ENCODE measurements around the gene PRRC1. TPM values are rescaled to one million over a fixed set of nuclear protein-coding genes. Genes with fewer than 3 reads are reported as not detected.

The PRRC1 gene
- polyA plus RNA-seq, 1 of the 3 experiments (the other 2 are of a cell fraction), result 26.6 TPM

GRCh38 chr5:127565586-127566270, 48.3 kb downstream of the PRRC1 start:
- no peak for DNase-seq
- no peak overlapping the region for H3K27ac ChIP-seq (ENCODE audit: low read depth in 2 of 2, low read length in 1 of 2)
- no peak overlapping the region for H3K9ac ChIP-seq
- CTCF ChIA-PET, result no interaction called here
- no peak overlapping the region for H3K4me2 ChIP-seq
- H4K20me1 ChIP-seq (ENCODE audit: insufficient read depth), result no peaks in the 10 kb centered on the region
- no peaks in the 10 kb centered on the region for H3F3A ChIP-seq (replicated peaks; ENCODE audit: insufficient read depth)
- no peaks in the 10 kb centered on the region for H3K36me3 ChIP-seq (replicated peaks in 1 of 2; ENCODE audit: control insufficient read depth in 1 of 2, insufficient read depth in 2 of 2, low read length in 1 of 2)
- no peaks in the 10 kb centered on the region for H3K4me1 ChIP-seq (ENCODE audit: control insufficient read depth in 1 of 2, insufficient read depth in 2 of 2, low read depth in 1 of 2, low read length in 1 of 2)
- WGBS (ENCODE audit: low lambda C conversion rate), result 69% methylated on average over 1 of the region's 1 CpG
- H3K9me2 ChIP-seq, result no peaks in the 10 kb centered on the region
- H3K4me3 ChIP-seq (ENCODE audit: low read depth in 2 of 2, low read length in 1 of 2), result no peak overlapping the region
- H3K27me3 ChIP-seq (ENCODE audit: insufficient read depth), result peaks cover 27% of the 10 kb centered on the region; the same call in 1 of the 2 replicates
- H3K9me3 ChIP-seq, result no peaks in the 10 kb centered on the region
- POLR2A ChIA-PET, result no interaction called here
- H2AFZ ChIP-seq (ENCODE audit: low read depth), result no peak overlapping the region
- H3K79me2 ChIP-seq (ENCODE audit: insufficient read depth), result no peaks in the 10 kb centered on the region
- no peak for TF ChIP-seq POLR2AphosphoS5 (IDR thresholded peaks at IDR 0.05; ENCODE audit: low read depth, low read length)
- TF ChIP-seq NRF1 (IDR thresholded peaks at IDR 0.05; ENCODE audit: low read depth, low read length), result no peak
- TF ChIP-seq NFIC (IDR thresholded peaks at IDR 0.05; ENCODE audit: borderline replicate concordance), result no peak
- no peak for TF ChIP-seq SMC3 (IDR thresholded peaks at IDR 0.05; ENCODE audit: low read depth, low read length)
- TF ChIP-seq USF2 (IDR thresholded peaks at IDR 0.05; ENCODE audit: borderline replicate concordance, low read depth, low read length), result no peak
- TF ChIP-seq, protein P1, sequence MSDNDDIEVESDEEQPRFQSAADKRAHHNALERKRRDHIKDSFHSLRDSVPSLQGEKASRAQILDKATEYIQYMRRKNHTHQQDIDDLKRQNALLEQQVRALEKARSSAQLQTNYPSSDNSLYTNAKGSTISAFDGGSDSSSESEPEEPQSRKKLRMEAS (IDR thresholded peaks at IDR 0.05; ENCODE audit: low read depth), result no peak
- no peak for TF ChIP-seq PBX3 (IDR thresholded peaks at IDR 0.05)
- no peak for TF ChIP-seq ZBTB33 (IDR thresholded peaks at IDR 0.05; ENCODE audit: borderline replicate concordance, low read depth)
- TF ChIP-seq RAD21 (IDR thresholded peaks at IDR 0.05; ENCODE audit: low read length), result no peak
- TF ChIP-seq, protein P2, sequence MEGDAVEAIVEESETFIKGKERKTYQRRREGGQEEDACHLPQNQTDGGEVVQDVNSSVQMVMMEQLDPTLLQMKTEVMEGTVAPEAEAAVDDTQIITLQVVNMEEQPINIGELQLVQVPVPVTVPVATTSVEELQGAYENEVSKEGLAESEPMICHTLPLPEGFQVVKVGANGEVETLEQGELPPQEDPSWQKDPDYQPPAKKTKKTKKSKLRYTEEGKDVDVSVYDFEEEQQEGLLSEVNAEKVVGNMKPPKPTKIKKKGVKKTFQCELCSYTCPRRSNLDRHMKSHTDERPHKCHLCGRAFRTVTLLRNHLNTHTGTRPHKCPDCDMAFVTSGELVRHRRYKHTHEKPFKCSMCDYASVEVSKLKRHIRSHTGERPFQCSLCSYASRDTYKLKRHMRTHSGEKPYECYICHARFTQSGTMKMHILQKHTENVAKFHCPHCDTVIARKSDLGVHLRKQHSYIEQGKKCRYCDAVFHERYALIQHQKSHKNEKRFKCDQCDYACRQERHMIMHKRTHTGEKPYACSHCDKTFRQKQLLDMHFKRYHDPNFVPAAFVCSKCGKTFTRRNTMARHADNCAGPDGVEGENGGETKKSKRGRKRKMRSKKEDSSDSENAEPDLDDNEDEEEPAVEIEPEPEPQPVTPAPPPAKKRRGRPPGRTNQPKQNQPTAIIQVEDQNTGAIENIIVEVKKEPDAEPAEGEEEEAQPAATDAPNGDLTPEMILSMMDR (IDR thresholded peaks at IDR 0.05), result no peak
- no peak for TF ChIP-seq YY1 (IDR thresholded peaks at IDR 0.05; ENCODE audit: low read depth)
- no peak for TF ChIP-seq JUND (IDR thresholded peaks at IDR 0.05)
- no peak for TF ChIP-seq MXI1 (IDR thresholded peaks at IDR 0.05; ENCODE audit: low read depth, low read length)
- TF ChIP-seq, protein P3, sequence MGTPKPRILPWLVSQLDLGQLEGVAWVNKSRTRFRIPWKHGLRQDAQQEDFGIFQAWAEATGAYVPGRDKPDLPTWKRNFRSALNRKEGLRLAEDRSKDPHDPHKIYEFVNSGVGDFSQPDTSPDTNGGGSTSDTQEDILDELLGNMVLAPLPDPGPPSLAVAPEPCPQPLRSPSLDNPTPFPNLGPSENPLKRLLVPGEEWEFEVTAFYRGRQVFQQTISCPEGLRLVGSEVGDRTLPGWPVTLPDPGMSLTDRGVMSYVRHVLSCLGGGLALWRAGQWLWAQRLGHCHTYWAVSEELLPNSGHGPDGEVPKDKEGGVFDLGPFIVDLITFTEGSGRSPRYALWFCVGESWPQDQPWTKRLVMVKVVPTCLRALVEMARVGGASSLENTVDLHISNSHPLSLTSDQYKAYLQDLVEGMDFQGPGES (IDR thresholded peaks at IDR 0.05; ENCODE audit: low read depth, low read length), result no peak

Measured in SK-N-SH (cell line).